ENCODE results near the gene SNCB.

The SNCB gene

GRCh38 chr5:176621661-176622079 is 8.7 kb downstream of the SNCB start:
- DNase-seq = no peak

- no peak for DNase-seq
Measured at GRCh38 chr5:176620333-176620981, 9.9 kb downstream of the SNCB start.

GRCh38 chr5:176619569-176620332 is 10.6 kb downstream of the SNCB start:
- no peak for DNase-seq

- DNase-seq = peak; percentile 88
Measured at GRCh38 chr5:176619203-176619568, 11.1 kb downstream of the SNCB start.

- no peak for DNase-seq
Measured at GRCh38 chr5:176618783-176619182, 11.6 kb downstream of the SNCB start.

- no peak for DNase-seq
Measured at GRCh38 chr5:176616511-176616910, 13.8 kb downstream of the SNCB start.

GRCh38 chr5:176614805-176615478 is 15.4 kb downstream of the SNCB start:
- DNase-seq = peak; percentile 72

- no peak for DNase-seq
Measured at GRCh38 chr5:176612855-176613254, 17.5 kb downstream of the SNCB start.

- no peak for DNase-seq
Measured at GRCh38 chr5:176612008-176612407, 18.3 kb downstream of the SNCB start.

- peak; percentile 78 for DNase-seq
Measured at GRCh38 chr5:176611435-176611834, 18.9 kb downstream of the SNCB start.

GRCh38 chr5:176610435-176610773 is 19.9 kb downstream of the SNCB start:
- no peak for DNase-seq

GRCh38 chr5:176609724-176610434 is 20.5 kb downstream of the SNCB start, which contains the start of gene GPRIN1:
Gene GPRIN1 (minus strand): TSS chr5:176610156. CDS start chr5:176599834, 10,322 bp downstream.
- DNase-seq = peak; percentile 51

- DNase-seq = no peak
Measured at GRCh38 chr5:176608937-176609723, 21.2 kb downstream of the SNCB start.

- DNase-seq = no peak
Measured at GRCh38 chr5:176608142-176608705, 22.1 kb downstream of the SNCB start.

- no peak for DNase-seq
Measured at GRCh38 chr5:176606875-176607274, 23.5 kb downstream of the SNCB start.

GRCh38 chr5:176606032-176606431 is 24.3 kb downstream of the SNCB start:
- DNase-seq = no peak

- no peak for DNase-seq
Measured at GRCh38 chr5:176603091-176603490, 27.2 kb downstream of the SNCB start.

- DNase-seq = no peak
Measured at GRCh38 chr5:176601901-176602482, 28.3 kb downstream of the SNCB start.

GRCh38 chr5:176599749-176600430 is 30.4 kb downstream of the SNCB start:
- peak; percentile 18 for DNase-seq

GRCh38 chr5:176597417-176598389 is 32.6 kb downstream of the SNCB start:
- no peak for DNase-seq

Measured in fibroblast of skin of right quadriceps (primary cell).